Adrenal gland (tissue), 5 donors: ENCODE data around the gene RCOR1.

ENCODE experiments used
- POLR2A ChIP-seq, 2 donors: fragments of 450-650 bp; IDR thresholded peaks; one replicate each; pipeline ENCODE4 v1.6.1; 2017; ENCODE audit warnings: antibody characterized with exemption in 2 of 2, mild to moderate bottlenecking in 2 of 2, moderate library complexity in 1 of 2
- TF ChIP-seq, protein P1 (sequence below), 6 experiments: fragments of 450-650 bp in 4 of 6; fragments of 200-600 bp in 2 of 6; sonication (generic) in 1 of 6; IDR thresholded peaks; 1 replicate in 5 of 6; 2 replicates in 1 of 6; pipeline versions ENCODE4 v1.5.1 to v1.8.0; 2016 to 2021; ENCODE audit warnings: antibody characterized with exemption in 6 of 6, mild to moderate bottlenecking in 2 of 6, moderate library complexity in 1 of 6
- donor health status: DM: no; HTN: no; CAD: no.

DNA sequence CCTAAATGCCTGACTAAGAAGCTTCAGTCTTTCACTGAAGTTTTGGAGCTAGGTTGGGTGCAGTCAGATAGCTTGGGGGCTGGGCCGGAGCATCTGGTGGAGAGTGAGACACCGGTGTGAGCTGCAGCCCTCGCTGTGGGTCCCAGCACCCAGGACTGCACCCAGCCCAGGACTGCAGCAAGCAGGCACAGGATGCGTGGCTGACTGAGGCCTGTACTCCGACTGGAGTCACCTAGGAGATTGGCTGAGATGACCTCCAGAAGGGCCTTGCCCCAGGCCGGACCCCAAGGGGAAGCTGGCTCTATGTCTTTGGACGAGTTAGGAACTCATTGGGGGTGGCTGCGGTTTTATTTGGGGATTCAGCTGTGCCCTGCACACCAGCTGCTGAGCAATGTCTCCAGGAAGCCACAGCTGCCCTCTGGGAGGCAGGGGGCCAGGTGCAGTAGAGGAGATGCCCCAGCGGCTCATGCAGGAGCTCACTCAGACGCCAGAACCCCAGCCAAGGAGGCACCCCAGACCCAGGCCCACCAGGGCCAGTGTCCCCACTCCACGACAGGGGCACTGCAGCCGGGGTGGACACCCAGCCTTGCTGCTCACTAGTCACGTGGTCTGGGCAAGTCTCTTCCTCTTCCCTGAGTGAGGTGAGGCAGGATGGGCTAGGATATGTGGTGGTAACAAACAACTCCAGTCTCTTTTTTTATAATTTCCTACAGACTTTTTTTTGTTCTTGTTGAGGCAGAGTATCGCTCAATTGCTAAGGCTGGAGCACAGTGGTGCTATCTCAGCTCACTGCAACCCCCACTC, 31.8 kb upstream of the RCOR1 start:
- TF ChIP-seq, protein P1, sequence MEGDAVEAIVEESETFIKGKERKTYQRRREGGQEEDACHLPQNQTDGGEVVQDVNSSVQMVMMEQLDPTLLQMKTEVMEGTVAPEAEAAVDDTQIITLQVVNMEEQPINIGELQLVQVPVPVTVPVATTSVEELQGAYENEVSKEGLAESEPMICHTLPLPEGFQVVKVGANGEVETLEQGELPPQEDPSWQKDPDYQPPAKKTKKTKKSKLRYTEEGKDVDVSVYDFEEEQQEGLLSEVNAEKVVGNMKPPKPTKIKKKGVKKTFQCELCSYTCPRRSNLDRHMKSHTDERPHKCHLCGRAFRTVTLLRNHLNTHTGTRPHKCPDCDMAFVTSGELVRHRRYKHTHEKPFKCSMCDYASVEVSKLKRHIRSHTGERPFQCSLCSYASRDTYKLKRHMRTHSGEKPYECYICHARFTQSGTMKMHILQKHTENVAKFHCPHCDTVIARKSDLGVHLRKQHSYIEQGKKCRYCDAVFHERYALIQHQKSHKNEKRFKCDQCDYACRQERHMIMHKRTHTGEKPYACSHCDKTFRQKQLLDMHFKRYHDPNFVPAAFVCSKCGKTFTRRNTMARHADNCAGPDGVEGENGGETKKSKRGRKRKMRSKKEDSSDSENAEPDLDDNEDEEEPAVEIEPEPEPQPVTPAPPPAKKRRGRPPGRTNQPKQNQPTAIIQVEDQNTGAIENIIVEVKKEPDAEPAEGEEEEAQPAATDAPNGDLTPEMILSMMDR (IDR thresholded peaks at IDR 0.05) = no peak
- TF ChIP-seq POLR2A (IDR thresholded peaks at IDR 0.05) = no peak
